Osteocyte (in vitro differentiated cells): ENCODE data around the gene KCNIP4. TPM values are rescaled to one million over a fixed set of nuclear protein-coding genes. Genes with fewer than 3 reads are reported as not detected.
A peak's percentile ranks its signal among the peaks of the same experiment; 100 is the strongest.

Source experiments
- DNase-seq: peaks from one replicate; pipeline ENCODE4 v3.0.0; 2021; ENCODE audit warnings: mixed read lengths; ENCODE audit not compliant: unreplicated experiment; ENCODE audit errors: extremely low spot score
- H3K27ac Mint-ChIP-seq: one replicate; pipeline ENCODE4 v1.8.0; 2021; ENCODE audit warnings: mild to moderate bottlenecking, mixed read lengths; ENCODE audit not compliant: unreplicated experiment
- H3K27me3 Mint-ChIP-seq: one replicate; pipeline ENCODE4 v1.8.0; 2021; ENCODE audit warnings: mixed read lengths; ENCODE audit not compliant: unreplicated experiment
- H3K36me3 Mint-ChIP-seq: one replicate; pipeline ENCODE4 v1.8.0; 2021; ENCODE audit warnings: mixed read lengths; ENCODE audit not compliant: unreplicated experiment
- H3K4me1 Mint-ChIP-seq: one replicate; pipeline ENCODE4 v1.8.0; 2021; ENCODE audit warnings: mixed read lengths; ENCODE audit not compliant: unreplicated experiment
- H3K4me3 Mint-ChIP-seq: one replicate; pipeline ENCODE4 v1.8.0; 2021; ENCODE audit warnings: mild to moderate bottlenecking, moderate library complexity, mixed read lengths; ENCODE audit not compliant: unreplicated experiment
- H3K9me3 Mint-ChIP-seq: one replicate; pipeline ENCODE4 v1.8.0; 2021; ENCODE audit warnings: mixed read lengths; ENCODE audit not compliant: unreplicated experiment
- CTCF ChIP-seq: fragments of 200-600 bp; sonication (generic); IDR thresholded peaks from 2 replicates; pipeline ENCODE4 v1.5.0; 2021; ENCODE audit warnings: antibody characterized with exemption, mild to moderate bottlenecking, moderate library complexity
- total RNA-seq: library from RNA; stranded (reverse); gene quantifications from 2 replicates; pipeline ENCODE4 v1.2.1, GENCODE V29; 2021

Gene KCNIP4
- total RNA-seq, 1 donor from 2014 or later, result 0.24 TPM

- DNase-seq, result no peak
- H3K27me3 Mint-ChIP-seq, result no peaks in the 10 kb centered on the region
- H3K4me3 Mint-ChIP-seq, result no peak overlapping the region
- H3K4me1 Mint-ChIP-seq, result peaks cover 29% of the 10 kb centered on the region
- no peak overlapping the region for H3K27ac Mint-ChIP-seq
- H3K36me3 Mint-ChIP-seq, result no peaks in the 10 kb centered on the region
- no peaks in the 10 kb centered on the region for H3K9me3 Mint-ChIP-seq
- peak; percentile 67 for TF ChIP-seq CTCF
These were observed 158.0 kb downstream of the KCNIP4 start for GRCh38 chr4:21790438-21791029.

GRCh38 chr4:21780148-21780547 lies 168.4 kb downstream of the KCNIP4 start:
- H3K4me1 Mint-ChIP-seq, result no peaks in the 10 kb centered on the region
- no peaks in the 10 kb centered on the region for H3K36me3 Mint-ChIP-seq
- H3K27me3 Mint-ChIP-seq, result peaks cover 2% of the 10 kb centered on the region
- H3K4me3 Mint-ChIP-seq, result no peak overlapping the region
- DNase-seq, result no peak
- H3K27ac Mint-ChIP-seq, result no peak overlapping the region
- no peak for TF ChIP-seq CTCF
- peaks cover 4% of the 10 kb centered on the region for H3K9me3 Mint-ChIP-seq

- peaks cover 4% of the 10 kb centered on the region for H3K9me3 Mint-ChIP-seq
- no peak overlapping the region for H3K4me3 Mint-ChIP-seq
- no peaks in the 10 kb centered on the region for H3K4me1 Mint-ChIP-seq
- H3K36me3 Mint-ChIP-seq, result no peaks in the 10 kb centered on the region
- H3K27ac Mint-ChIP-seq, result no peak overlapping the region
- no peak for DNase-seq
- TF ChIP-seq CTCF, result no peak
- H3K27me3 Mint-ChIP-seq, result peaks cover 6% of the 10 kb centered on the region
These were observed 169.9 kb downstream of the KCNIP4 start for GRCh38 chr4:21778702-21779101.

- TF ChIP-seq CTCF, result no peak
- H3K4me1 Mint-ChIP-seq, result no peaks in the 10 kb centered on the region
- no peaks in the 10 kb centered on the region for H3K36me3 Mint-ChIP-seq
- H3K9me3 Mint-ChIP-seq, result peaks cover 15% of the 10 kb centered on the region
- no peak overlapping the region for H3K27ac Mint-ChIP-seq
- H3K27me3 Mint-ChIP-seq, result peaks cover 4% of the 10 kb centered on the region
- DNase-seq, result no peak
- no peak overlapping the region for H3K4me3 Mint-ChIP-seq
These were observed 172.9 kb downstream of the KCNIP4 start for GRCh38 chr4:21775703-21776102.

- peaks cover 10% of the 10 kb centered on the region for H3K9me3 Mint-ChIP-seq
- no peak for DNase-seq
- peaks cover 22% of the 10 kb centered on the region for H3K27me3 Mint-ChIP-seq
- peaks cover 12% of the 10 kb centered on the region for H3K4me1 Mint-ChIP-seq
- peak overlapping the region; percentile 11 for H3K4me3 Mint-ChIP-seq
- no peaks in the 10 kb centered on the region for H3K36me3 Mint-ChIP-seq
- peak overlapping the region; percentile 58 for H3K27ac Mint-ChIP-seq
- TF ChIP-seq CTCF, result no peak
These were observed 179.0 kb downstream of the KCNIP4 start for GRCh38 chr4:21769404-21770147.
